Upper lobe of left lung (tissue), 6 donors: Measurements from ENCODE around the gene POLE. TPM values are rescaled to one million over a fixed set of nuclear protein-coding genes. Genes with fewer than 3 reads are reported as not detected.

ENCODE experiments used
- ATAC-seq, 2 donors: fragments of 200-7000 bp; cut with Tn5 transposase; one replicate each; pipeline ENCODE4 v1.9.1; 2022; ENCODE audit warnings: mild to moderate bottlenecking in 2 of 2, moderate library complexity in 2 of 2; ENCODE audit not compliant: low FRiP score in 2 of 2
- DNase-seq, 2 donors: peaks; one replicate each; pipeline ENCODE4 v3.0.0-alpha.2; 2019 to 2020
- H3K27ac ChIP-seq, 4 donors: fragments of 200-600 bp; sonication (generic); one replicate each; pipeline ENCODE4 v1.5.1; 2016 to 2019
- H3K27me3 ChIP-seq, 4 donors: fragments of 200-600 bp; sonication (generic); one replicate each; pipeline ENCODE4 v1.5.1; 2017 to 2019
- H3K36me3 ChIP-seq, 4 donors: fragments of 200-600 bp; sonication (generic); one replicate each; pipeline ENCODE4 v1.5.1; 2016 to 2019
- H3K4me1 ChIP-seq, 4 donors: fragments of 200-600 bp; sonication (generic); one replicate each; pipeline ENCODE4 v1.5.1; 2018 to 2019
- H3K4me3 ChIP-seq, 4 donors: fragments of 200-600 bp; sonication (generic); one replicate each; pipeline ENCODE4 v1.5.1; 2017 to 2019; ENCODE audit warnings: mild to moderate bottlenecking in 2 of 4, moderate library complexity in 1 of 4
- H3K9me3 ChIP-seq, 4 donors: fragments of 200-600 bp; sonication (generic); one replicate each; pipeline ENCODE4 v1.5.1; 2018 to 2019
- EP300 ChIP-seq, 4 donors: sonication (generic); formaldehyde crosslinking; IDR thresholded peaks; one replicate each; pipeline ENCODE4 v1.5.1; 2017; ENCODE audit warnings: antibody characterized with exemption in 4 of 4, control low read depth in 2 of 4
- POLR2A ChIP-seq, 4 donors: fragments of 450-650 bp; IDR thresholded peaks; one replicate each; pipeline ENCODE4 v1.5.1; 2016 to 2017; ENCODE audit warnings: antibody characterized with exemption in 4 of 4, mild to moderate bottlenecking in 2 of 4
- POLR2AphosphoS5 ChIP-seq, 2 donors: sonication (generic); formaldehyde crosslinking; IDR thresholded peaks; one replicate each; pipeline ENCODE4 v1.5.1; 2017; ENCODE audit warnings: antibody characterized with exemption in 2 of 2
- WGBS, 2 donors: methylation state at CpG; one replicate each; pipeline ENCODE4 v1.1.5; 2017 to 2018; 5-methylcytosine and 5-hydroxymethylcytosine counted together
- total RNA-seq, 6 donors: library from RNA; depleted of rRNA in 4 of 6; stranded (reverse); fragments of >200 nt in 4 of 6; gene quantifications; one replicate each; pipeline versions ENCODE4 v1.1.0 to v1.2.1, GENCODE V29; 2016 to 2021
- TF ChIP-seq, protein P1 (sequence below), 6 experiments: fragments of 450-650 bp in 4 of 6; fragments of 200-600 bp in 2 of 6; sonication (generic) in 2 of 6; IDR thresholded peaks; one replicate each; pipeline ENCODE4 v1.5.1; 2016 to 2019; ENCODE audit warnings: antibody characterized with exemption in 6 of 6
- donor health status: DM: no; HTN: no; CAD: no; lungs with moderate emphysema.
- donor health status: DM: no; HTN: yes; CAD: no; lungs with severe emphysema.

Gene POLE
- total RNA-seq, 6 donors from 2014 or later, result 16.6 to 228 (median 26.2) TPM

DNA sequence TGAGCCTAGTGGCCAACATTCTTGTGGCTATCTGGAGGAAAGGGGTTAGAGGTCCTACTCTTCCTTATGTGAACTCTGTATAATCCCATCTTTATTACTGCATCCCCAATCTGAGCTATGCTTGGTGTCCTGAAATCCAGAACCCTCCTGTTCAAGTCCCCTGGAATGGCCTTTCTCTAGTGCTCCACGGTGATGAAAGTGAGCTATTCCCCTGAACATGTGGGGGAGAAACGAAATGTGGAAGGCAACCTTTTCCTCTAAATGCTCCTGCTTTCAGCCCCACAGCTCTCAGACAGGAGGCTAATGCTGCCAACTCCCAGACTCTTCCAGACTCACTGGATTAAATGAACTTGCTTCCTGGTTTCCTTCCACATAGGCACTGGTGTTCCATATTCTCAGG is 21.0 kb upstream of the POLE start:
- DNase-seq, result no peak
- ATAC-seq, result no peak
- TF ChIP-seq POLR2AphosphoS5 (IDR thresholded peaks at IDR 0.05) (no peak), EP300 (IDR thresholded peaks at IDR 0.05) (no peak), POLR2A (IDR thresholded peaks at IDR 0.05) (no peak)
- TF ChIP-seq, protein P1, sequence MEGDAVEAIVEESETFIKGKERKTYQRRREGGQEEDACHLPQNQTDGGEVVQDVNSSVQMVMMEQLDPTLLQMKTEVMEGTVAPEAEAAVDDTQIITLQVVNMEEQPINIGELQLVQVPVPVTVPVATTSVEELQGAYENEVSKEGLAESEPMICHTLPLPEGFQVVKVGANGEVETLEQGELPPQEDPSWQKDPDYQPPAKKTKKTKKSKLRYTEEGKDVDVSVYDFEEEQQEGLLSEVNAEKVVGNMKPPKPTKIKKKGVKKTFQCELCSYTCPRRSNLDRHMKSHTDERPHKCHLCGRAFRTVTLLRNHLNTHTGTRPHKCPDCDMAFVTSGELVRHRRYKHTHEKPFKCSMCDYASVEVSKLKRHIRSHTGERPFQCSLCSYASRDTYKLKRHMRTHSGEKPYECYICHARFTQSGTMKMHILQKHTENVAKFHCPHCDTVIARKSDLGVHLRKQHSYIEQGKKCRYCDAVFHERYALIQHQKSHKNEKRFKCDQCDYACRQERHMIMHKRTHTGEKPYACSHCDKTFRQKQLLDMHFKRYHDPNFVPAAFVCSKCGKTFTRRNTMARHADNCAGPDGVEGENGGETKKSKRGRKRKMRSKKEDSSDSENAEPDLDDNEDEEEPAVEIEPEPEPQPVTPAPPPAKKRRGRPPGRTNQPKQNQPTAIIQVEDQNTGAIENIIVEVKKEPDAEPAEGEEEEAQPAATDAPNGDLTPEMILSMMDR (IDR thresholded peaks at IDR 0.05), result no peak
- peaks cover 0 to 4% (median 0%) of the 10 kb centered on the region in 4 donors for H3K36me3 ChIP-seq
- H3K4me3 ChIP-seq, result no peak overlapping the region
- no peaks in the 10 kb centered on the region for H3K9me3 ChIP-seq
- no peak overlapping the region for H3K27ac ChIP-seq
- H3K27me3 ChIP-seq, result no peaks in the 10 kb centered on the region
- H3K4me1 ChIP-seq, result peaks cover 13 to 25% (median 21%) of the 10 kb centered on the region in 4 donors
- 86 to 96% methylated on average over 2 of the region's 2 CpGs for WGBS, 2 donors

DNA sequence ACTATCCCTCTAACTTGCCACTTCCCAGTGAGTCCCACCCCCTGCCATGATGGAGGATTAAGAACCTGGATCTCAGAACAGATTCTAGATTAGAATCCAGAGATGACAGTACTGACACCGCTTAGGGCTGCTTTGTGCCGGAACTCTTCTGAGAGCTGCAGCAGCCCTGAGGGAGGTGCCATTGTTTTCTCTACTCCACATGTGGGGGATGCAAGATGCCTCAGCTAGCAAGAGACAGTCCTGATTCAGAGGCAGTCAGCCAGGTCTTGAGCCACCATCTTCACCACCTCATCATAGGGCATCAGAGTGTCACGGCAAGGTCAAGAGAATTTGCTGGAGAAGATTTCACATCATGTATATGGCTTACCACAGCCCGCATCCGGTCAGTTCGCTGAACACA is 20.1 kb upstream of the POLE start:
- Histone ChIP-seq H3K9me3 (no peaks in the 10 kb centered on the region), H3K27ac (no peak overlapping the region), H3K27me3 (no peaks in the 10 kb centered on the region), H3K36me3 (peaks cover 0 to 8% (median 0%) of the 10 kb centered on the region in 4 donors), H3K4me1 (peaks cover 12 to 21% (median 18%) of the 10 kb centered on the region in 4 donors), H3K4me3 (no peak overlapping the region)
- 92 to 93% methylated on average over 6 of the region's 6 CpGs for WGBS, 2 donors
- TF ChIP-seq, protein P1 (IDR thresholded peaks at IDR 0.05), result no peak
- TF ChIP-seq POLR2A (IDR thresholded peaks at IDR 0.05), result no peak
- no peak for TF ChIP-seq POLR2AphosphoS5 (IDR thresholded peaks at IDR 0.05)
- TF ChIP-seq EP300 (IDR thresholded peaks at IDR 0.05), result no peak
- no peak for DNase-seq
- no peak for ATAC-seq

DNA sequence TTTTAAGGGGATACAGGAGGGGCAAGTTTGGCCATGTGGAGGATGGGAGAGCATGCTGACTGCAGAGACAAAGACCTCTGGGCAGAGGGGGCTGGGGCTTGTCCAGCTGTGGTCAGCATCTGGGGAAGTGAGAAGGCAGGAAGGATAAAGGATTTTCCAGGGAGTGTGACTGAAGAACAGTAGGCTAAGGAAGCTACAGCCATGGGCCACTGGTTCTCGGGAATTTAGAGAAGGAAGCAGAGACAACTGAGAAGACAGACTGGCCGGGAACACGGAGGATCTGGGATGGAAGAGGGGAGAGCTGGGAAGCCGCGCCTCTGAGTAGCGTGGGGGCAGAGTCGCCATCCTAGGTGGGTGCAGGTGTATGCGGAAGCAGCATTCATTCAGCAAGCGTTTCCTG is 16.5 kb upstream of the POLE start:
- H3K36me3 ChIP-seq, result peaks cover 0 to 9% (median 0%) of the 10 kb centered on the region in 4 donors
- no peaks in the 10 kb centered on the region for H3K27me3 ChIP-seq
- TF ChIP-seq, protein P1 (IDR thresholded peaks at IDR 0.05), result no peak
- TF ChIP-seq POLR2A (IDR thresholded peaks at IDR 0.05) (no peak), EP300 (IDR thresholded peaks at IDR 0.05) (no peak), POLR2AphosphoS5 (IDR thresholded peaks at IDR 0.05) (no peak)
- no peak overlapping the region for H3K27ac ChIP-seq
- no peak overlapping the region for H3K4me3 ChIP-seq
- DNase-seq (no peak), ATAC-seq (no peak)
- H3K9me3 ChIP-seq, result no peaks in the 10 kb centered on the region
- H3K4me1 ChIP-seq, result no peaks in the 10 kb centered on the region
- WGBS, 2 donors, result 89 to 96% methylated on average over 9 of the region's 9 CpGs

DNA sequence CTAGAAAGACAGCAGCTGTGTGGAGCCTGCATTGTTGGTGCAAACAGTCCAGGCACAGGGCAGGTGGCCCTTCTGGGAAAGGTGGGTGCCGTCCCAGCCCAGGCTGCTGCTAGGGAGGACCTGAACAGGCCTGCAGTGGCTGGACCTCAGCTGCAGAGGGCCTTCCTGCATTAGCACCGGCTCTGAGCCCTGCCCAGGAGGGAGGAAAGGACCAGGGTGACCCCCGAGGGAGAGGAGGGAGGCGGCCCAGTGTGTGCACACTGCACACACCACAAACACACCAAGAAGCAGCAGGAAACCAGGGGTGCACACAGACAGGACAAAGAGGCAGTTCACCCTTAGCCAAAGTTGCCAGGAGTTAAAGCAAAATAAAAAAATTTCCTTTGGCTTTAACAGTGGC is 15.5 kb upstream of the POLE start:
- Histone ChIP-seq H3K9me3 (no peaks in the 10 kb centered on the region), H3K27me3 (no peaks in the 10 kb centered on the region), H3K4me1 (no peaks in the 10 kb centered on the region), H3K27ac (no peak overlapping the region), H3K36me3 (peaks cover 0 to 12% (median 0%) of the 10 kb centered on the region in 4 donors), H3K4me3 (no peak overlapping the region)
- 70 to 80% methylated on average over 3 of the region's 4 CpGs for WGBS, 2 donors
- no peak for TF ChIP-seq EP300 (IDR thresholded peaks at IDR 0.05)
- TF ChIP-seq, protein P1 (IDR thresholded peaks at IDR 0.05), result no peak
- TF ChIP-seq POLR2AphosphoS5 (IDR thresholded peaks at IDR 0.05), result no peak
- DNase-seq (no peak), ATAC-seq (no peak)

DNA sequence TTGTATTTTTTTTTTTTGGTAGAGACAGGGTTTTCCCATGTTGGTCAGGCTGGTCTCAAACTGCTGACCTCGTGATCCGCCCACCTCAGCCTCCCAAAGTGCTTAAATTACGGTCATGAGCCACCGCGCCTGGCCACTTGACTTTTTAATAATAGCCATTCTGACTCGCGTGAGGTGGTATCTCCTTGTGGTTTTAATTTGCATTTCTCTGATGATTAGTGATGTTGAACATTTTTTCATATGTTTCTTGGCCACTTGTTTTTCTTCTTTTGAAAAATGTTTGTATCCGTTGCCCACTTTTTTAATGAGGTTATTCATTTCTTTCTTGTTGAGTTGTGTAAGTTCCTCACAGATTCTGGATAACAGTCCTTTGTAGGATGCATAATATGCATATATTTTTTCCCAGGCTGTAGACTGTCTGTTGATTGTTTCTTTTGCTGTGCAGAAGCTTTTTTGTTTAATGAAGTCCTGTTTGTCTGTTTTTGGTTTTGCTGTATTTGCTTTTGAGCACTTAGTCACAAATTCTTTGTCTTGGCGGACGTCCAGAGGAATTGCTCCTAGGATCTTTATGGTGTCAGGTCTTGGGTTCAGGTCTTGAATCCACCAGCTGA is 13.2 kb upstream of the POLE start:
- DNase-seq (no peak), ATAC-seq (no peak)
- no peaks in the 10 kb centered on the region for H3K9me3 ChIP-seq
- H3K36me3 ChIP-seq, result peaks cover 3 to 31% (median 7%) of the 10 kb centered on the region in 4 donors
- H3K4me3 ChIP-seq, result no peak overlapping the region
- no peaks in the 10 kb centered on the region for H3K27me3 ChIP-seq
- no peaks in the 10 kb centered on the region for H3K4me1 ChIP-seq
- TF ChIP-seq POLR2A (IDR thresholded peaks at IDR 0.05), result no peak
- TF ChIP-seq, protein P1 (IDR thresholded peaks at IDR 0.05), result no peak
- no peak for TF ChIP-seq EP300 (IDR thresholded peaks at IDR 0.05)
- TF ChIP-seq POLR2AphosphoS5 (IDR thresholded peaks at IDR 0.05), result no peak
- 87 to 90% methylated on average over 8 to 10 of the region's 10 CpGs for WGBS, 2 donors
- H3K27ac ChIP-seq, result no peak overlapping the region
